Naive thymus-derived CD4-positive, alpha-beta T cell (primary cell): ENCODE data around the gene TMEM131L. TPM values are rescaled to one million over a fixed set of nuclear protein-coding genes. Genes with fewer than 3 reads are reported as not detected.

Experiments
- ATAC-seq: fragments of 150-1000 bp; cut with Tn5 transposase; 2 replicates; pipeline ENCODE4 v1.10.0; 2021; ENCODE audit warnings: mild to moderate bottlenecking, moderate library complexity
- CTCF ChIA-PET: fragments of 350-600 bp; sonication (Branson Sonifier 250); formaldehyde crosslinking; loops from one replicate; lab custom pipeline; 2021; ENCODE audit warnings: antibody characterized with exemption; lab: Charles Lee
- POLR2A ChIA-PET: fragments of 350-600 bp; sonication (Branson Sonifier 250); formaldehyde crosslinking; loops from one replicate; lab custom pipeline; 2021; ENCODE audit warnings: antibody characterized with exemption, inconsistent platforms; lab: Charles Lee
- DNase-seq, 9 donors: peaks; one replicate each; pipeline versions ENCODE4 v3.0.0 to v3.0.0-alpha.2; 2020 to 2022; ENCODE audit warnings: mixed read lengths in 1 of 9
- H3K27ac ChIP-seq: one replicate; pipeline ENCODE4 v1.7.0; 2013; ENCODE audit warnings: mild to moderate bottlenecking, low read depth, low read length, moderate library complexity
- H3K27me3 ChIP-seq, 2 donors: one replicate each; pipeline ENCODE4 v1.7.0; 2013; ENCODE audit warnings: low read length in 2 of 2, mild to moderate bottlenecking in 2 of 2, moderate library complexity in 2 of 2; ENCODE audit not compliant: control insufficient read depth in 2 of 2, insufficient read depth in 2 of 2
- H3K36me3 ChIP-seq, 3 experiments: 1 replicate in 2 of 3; 2 replicates in 1 of 3; pipeline ENCODE4 v1.7.0; 2013; ENCODE audit warnings: low read length in 3 of 3, mild to moderate bottlenecking in 3 of 3, moderate library complexity in 1 of 3; ENCODE audit not compliant: insufficient read depth in 3 of 3, control insufficient read depth in 2 of 3
- H3K4me1 ChIP-seq, 2 donors: one replicate each; pipeline ENCODE4 v1.7.0; 2013; ENCODE audit warnings: low read length in 2 of 2, mild to moderate bottlenecking in 2 of 2, moderate library complexity in 1 of 2; ENCODE audit not compliant: control insufficient read depth in 2 of 2, insufficient read depth in 2 of 2
- H3K4me3 ChIP-seq: 2 replicates; pipeline ENCODE4 v1.7.0; 2013; ENCODE audit warnings: mild to moderate bottlenecking, low read length
- H3K9me3 ChIP-seq, 3 experiments: 1 replicate in 2 of 3; 2 replicates in 1 of 3; pipeline ENCODE4 v1.7.0; 2013; ENCODE audit warnings: low read length in 3 of 3; ENCODE audit not compliant: control insufficient read depth in 2 of 3
- H3K27ac Mint-ChIP-seq, 9 donors: one replicate each; pipeline ENCODE4 v1.8.0; 2020 to 2022; ENCODE audit warnings: mixed read lengths in 9 of 9, mild to moderate bottlenecking in 8 of 9, moderate library complexity in 5 of 9, inconsistent platforms in 2 of 9
- H3K27me3 Mint-ChIP-seq, 5 donors: one replicate each; pipeline ENCODE4 v1.8.0; 2021 to 2022; ENCODE audit warnings: mixed read lengths in 5 of 5, mild to moderate bottlenecking in 1 of 5
- H3K36me3 Mint-ChIP-seq, 5 donors: one replicate each; pipeline ENCODE4 v1.8.0; 2020 to 2022; ENCODE audit warnings: mixed read lengths in 5 of 5, mild to moderate bottlenecking in 3 of 5, inconsistent platforms in 1 of 5
- H3K4me1 Mint-ChIP-seq, 7 donors: one replicate each; pipeline ENCODE4 v1.8.0; 2020 to 2022; ENCODE audit warnings: mixed read lengths in 7 of 7, mild to moderate bottlenecking in 3 of 7, inconsistent platforms in 1 of 7
- H3K4me3 Mint-ChIP-seq, 10 donors: one replicate each; pipeline ENCODE4 v1.8.0; 2020 to 2022; ENCODE audit warnings: mild to moderate bottlenecking in 10 of 10, mixed read lengths in 10 of 10, moderate library complexity in 6 of 10, inconsistent platforms in 2 of 10
- H3K9me3 Mint-ChIP-seq, 11 donors: one replicate each; pipeline ENCODE4 v1.8.0; 2020 to 2022; ENCODE audit warnings: mixed read lengths in 11 of 11, mild to moderate bottlenecking in 4 of 11, inconsistent platforms in 1 of 11, moderate library complexity in 1 of 11
- intact Hi-C, 2 donors: fragments of 100-400 bp; cut with micrococcal nuclease; formaldehyde crosslinking; loops; one replicate each; pipeline ENCODE4 v1.15.1; 2023
- polyA plus RNA-seq, 2 donors: library from polyadenylated mRNA; unstranded; fragments of 300-500 nt; fragmentation: Illumina TruSeq; gene quantifications; one replicate each; pipeline ENCODE4 v1.2.3, GENCODE V29; 2021
- total RNA-seq, 6 experiments: library from RNA in 5 of 6; stranded (reverse) in 5 of 6; gene quantifications; 1 replicate in 5 of 6; 2 replicates in 1 of 6; pipeline ENCODE4 v1.2.3 and lab custom pipeline; 2021 to 2026

TMEM131L gene
- total and polyA plus RNA-seq, 7 experiments from 2014 or later = 45.7 to 111 (median 87.9) TPM

DNA sequence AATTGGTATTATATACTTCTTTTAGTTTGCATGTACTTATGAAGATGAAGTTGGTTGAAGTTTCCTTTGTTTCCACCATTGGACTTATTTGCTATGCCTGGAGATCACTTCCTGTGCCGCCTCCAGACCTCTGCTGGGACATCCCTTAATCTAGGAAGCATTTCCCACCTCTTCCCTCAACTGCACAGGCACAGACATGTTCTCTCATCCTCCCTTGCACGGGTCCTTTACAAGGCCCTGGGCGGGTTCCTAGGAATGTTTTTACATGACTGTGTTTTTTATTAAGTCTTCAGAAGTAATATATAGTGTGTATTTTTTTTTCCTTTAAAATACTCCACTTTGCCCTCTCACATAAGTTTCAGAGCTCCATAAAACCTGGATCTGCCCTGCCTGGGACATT lies 51.0 kb downstream of the TMEM131L start:
- Mint-ChIP-seq H3K4me3 (peak overlapping the region in 6 of 10 donors; percentile 8 to 89 (median 72)), H3K9me3 (no peaks in the 10 kb centered on the region), H3K27ac (peak overlapping the region in 7 of 9 donors; percentile 60 to 94 (median 89)), H3K36me3 (peaks cover 4 to 20% (median 7%) of the 10 kb centered on the region in 5 donors), H3K27me3 (no peaks in the 10 kb centered on the region), H3K4me1 (peaks cover 69 to 93% (median 84%) of the 10 kb centered on the region in 7 donors)
- H3K9me3 ChIP-seq = no peaks in the 10 kb centered on the region
- ATAC-seq (no peak), DNase-seq (no peak)
- H3K27ac ChIP-seq = peak overlapping the region; percentile 62
- peaks cover 0 to 5% (median 4%) of the 10 kb centered on the region in 3 experiments for H3K36me3 ChIP-seq
- H3K4me3 ChIP-seq = no peak overlapping the region
- POLR2A ChIA-PET = interaction anchor here (0.7 to 3.3 kb wide), 3 partner anchors 10 to 51 kb away, joined by 3 to 19 read pairs (median 3); partner anchors contain the start of gene TMEM131L
- CTCF ChIA-PET = interaction anchor here (0.7 kb wide), 1 partner anchor 76 kb away, joined by 3 read pairs; no protein-coding TSS in a partner anchor
- no peaks in the 10 kb centered on the region for H3K27me3 ChIP-seq
- intact Hi-C loops = no loop called here
- peaks cover 39 to 62% of the 10 kb centered on the region in 2 donors for H3K4me1 ChIP-seq

DNA sequence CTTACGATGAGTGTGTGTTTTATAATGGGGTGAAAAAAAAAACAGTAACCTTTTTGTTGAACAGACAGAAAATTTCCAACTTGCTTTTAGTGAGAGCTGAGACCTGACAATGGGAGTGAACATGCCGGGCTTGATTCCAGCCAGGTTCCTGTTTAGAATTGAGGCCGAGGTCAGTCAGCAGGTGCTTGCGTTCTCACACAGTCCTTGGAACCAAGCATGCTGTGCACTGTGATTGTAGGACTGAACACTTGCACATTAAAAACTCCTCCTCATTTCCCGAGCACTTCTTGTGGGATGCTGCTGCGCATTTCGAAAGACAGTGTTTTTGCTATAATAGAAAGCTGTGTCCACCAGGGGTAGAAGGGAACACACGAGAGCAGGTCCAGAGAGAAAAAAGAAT lies 51.8 kb downstream of the TMEM131L start:
- CTCF ChIA-PET = no interaction called here
- Mint-ChIP-seq H3K4me1 (peaks cover 67 to 93% (median 84%) of the 10 kb centered on the region in 7 donors), H3K36me3 (peaks cover 3 to 19% (median 4%) of the 10 kb centered on the region in 5 donors), H3K4me3 (peak overlapping the region; percentile 9 to 89 (median 74)), H3K9me3 (no peaks in the 10 kb centered on the region), H3K27ac (peak overlapping the region; percentile 71 to 94 (median 89)), H3K27me3 (no peaks in the 10 kb centered on the region)
- H3K27me3 ChIP-seq = no peaks in the 10 kb centered on the region
- H3K27ac ChIP-seq = peak overlapping the region; percentile 62
- H3K4me3 ChIP-seq = peak overlapping the region; percentile 1
- ATAC-seq (no peak), DNase-seq (no peak)
- H3K9me3 ChIP-seq = no peaks in the 10 kb centered on the region
- peaks cover 0 to 5% (median 4%) of the 10 kb centered on the region in 3 experiments for H3K36me3 ChIP-seq
- intact Hi-C loops = loop anchor here (1.0 kb wide), 2 partner anchors 11 to 56 kb away; no protein-coding TSS in a partner anchor
- POLR2A ChIA-PET = interaction anchor here (0.6 to 3.3 kb wide), 7 partner anchors 10 to 81 kb away, joined by 3 to 19 read pairs (median 5); partner anchors contain the start of gene TMEM131L
- peaks cover 46 to 65% of the 10 kb centered on the region in 2 donors for H3K4me1 ChIP-seq

DNA sequence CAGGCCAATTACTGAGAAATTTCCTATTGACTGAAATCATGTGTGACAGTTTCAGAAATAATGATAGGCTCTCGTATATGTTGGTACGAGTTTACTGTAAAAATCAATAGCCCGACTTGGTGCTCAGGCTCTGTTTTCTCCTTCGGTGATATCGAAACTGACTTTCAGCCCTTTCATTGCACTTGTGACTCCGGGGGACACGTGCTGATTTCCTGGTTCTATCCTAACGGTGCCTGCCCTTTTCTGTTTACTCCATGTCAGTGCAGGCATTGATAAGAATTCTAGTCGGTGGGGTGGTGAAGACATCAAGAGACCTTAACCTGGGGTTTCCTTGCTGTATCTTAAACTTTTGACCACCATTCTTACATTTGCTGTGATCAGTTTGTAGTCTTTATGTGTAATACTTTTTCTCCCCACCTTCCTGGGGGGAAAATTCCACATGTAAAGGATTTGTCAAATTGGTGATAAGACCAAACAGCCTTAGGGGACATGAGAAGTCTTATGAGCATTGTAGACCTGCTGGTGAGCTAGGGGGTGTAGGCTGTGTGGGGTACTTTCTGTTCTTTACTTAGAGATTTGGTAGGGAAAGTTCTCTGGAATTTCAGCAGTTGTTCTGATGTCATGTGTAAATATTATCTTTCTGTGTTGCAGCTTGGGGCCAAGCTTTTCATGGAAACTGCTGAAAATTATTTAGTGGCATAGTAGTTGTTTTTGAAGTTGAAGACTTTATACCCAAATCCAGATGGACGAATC lies 52.7 kb downstream of the TMEM131L start:
- no peak for ATAC-seq
- Mint-ChIP-seq H3K27ac (peak overlapping the region; percentile 71 to 94 (median 89)), H3K36me3 (peaks cover 3 to 16% (median 4%) of the 10 kb centered on the region in 5 donors), H3K9me3 (no peaks in the 10 kb centered on the region), H3K4me3 (peak overlapping the region; percentile 9 to 89 (median 74)), H3K27me3 (no peaks in the 10 kb centered on the region), H3K4me1 (peaks cover 69 to 93% (median 84%) of the 10 kb centered on the region in 7 donors)
- ChIA-PET POLR2A (interaction anchor here (0.6 to 3.3 kb wide), 7 partner anchors 11 to 51 kb away, joined by 3 to 19 read pairs (median 5); no protein-coding TSS in a partner anchor), CTCF (interaction anchor here (1.0 to 2.1 kb wide), 2 partner anchors 21 to 53 kb away, joined by 3 to 7 read pairs; partner anchors contain the start of gene TMEM131L)
- peak overlapping the region; percentile 62 for H3K27ac ChIP-seq
- peaks cover 0 to 5% (median 4%) of the 10 kb centered on the region in 3 experiments for H3K36me3 ChIP-seq
- H3K9me3 ChIP-seq = no peaks in the 10 kb centered on the region
- H3K4me3 ChIP-seq = peak overlapping the region; percentile 1
- intact Hi-C loops = loop anchor here (1.0 kb wide), 2 partner anchors 12 to 55 kb away; no protein-coding TSS in a partner anchor
- peaks cover 55 to 73% of the 10 kb centered on the region in 2 donors for H3K4me1 ChIP-seq
- H3K27me3 ChIP-seq = no peaks in the 10 kb centered on the region
- DNase-seq = no peak

DNA sequence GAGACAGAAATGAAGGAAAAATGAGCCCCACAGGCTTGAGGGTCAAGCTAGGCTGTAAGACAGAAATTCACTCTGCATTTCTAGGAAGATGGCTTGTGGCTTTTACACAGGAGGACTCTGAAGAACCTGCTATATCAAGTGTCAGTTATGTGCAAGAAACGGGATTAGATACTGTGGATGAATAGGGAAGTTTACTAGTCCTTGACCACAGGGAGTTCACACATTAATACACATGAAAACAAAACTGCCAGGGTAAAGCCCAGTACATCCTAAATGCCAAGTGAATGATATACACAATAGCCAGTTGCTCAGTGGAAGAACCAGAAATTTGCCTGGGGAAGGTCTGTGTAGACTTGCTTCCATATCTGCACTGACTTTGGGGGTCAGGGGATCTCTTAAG lies 53.5 kb downstream of the TMEM131L start:
- peaks cover 72 to 93% (median 86%) of the 10 kb centered on the region in 7 donors for H3K4me1 Mint-ChIP-seq
- POLR2A ChIA-PET = interaction anchor here (0.7 to 13.5 kb wide), 8 partner anchors 19 to 52 kb away, joined by 3 to 122 read pairs (median 6); partner anchors contain the start of gene TMEM131L
- peaks cover 63 to 81% of the 10 kb centered on the region in 2 donors for H3K4me1 ChIP-seq
- H3K9me3 Mint-ChIP-seq = no peaks in the 10 kb centered on the region
- peaks cover 0 to 5% (median 4%) of the 10 kb centered on the region in 3 experiments for H3K36me3 ChIP-seq
- H3K27me3 ChIP-seq = no peaks in the 10 kb centered on the region
- CTCF ChIA-PET = interaction anchor here (1.0 to 2.1 kb wide), 2 partner anchors 21 to 54 kb away, joined by 3 to 7 read pairs; partner anchors contain the start of gene TMEM131L
- no peaks in the 10 kb centered on the region for H3K27me3 Mint-ChIP-seq
- H3K4me3 ChIP-seq = no peak overlapping the region
- peak overlapping the region; percentile 62 for H3K27ac ChIP-seq
- peak overlapping the region; percentile 71 to 94 (median 89) for H3K27ac Mint-ChIP-seq
- H3K4me3 Mint-ChIP-seq = peak overlapping the region in 9 of 10 donors; percentile 9 to 89 (median 74)
- H3K36me3 Mint-ChIP-seq = peaks cover 3 to 16% (median 4%) of the 10 kb centered on the region in 5 donors
- intact Hi-C loops = loop anchor here in 1 of 2 donors (5.0 kb wide), 1 partner anchor 32 kb away; no protein-coding TSS in a partner anchor
- DNase-seq = no peak
- no peak for ATAC-seq
- no peaks in the 10 kb centered on the region for H3K9me3 ChIP-seq

DNA sequence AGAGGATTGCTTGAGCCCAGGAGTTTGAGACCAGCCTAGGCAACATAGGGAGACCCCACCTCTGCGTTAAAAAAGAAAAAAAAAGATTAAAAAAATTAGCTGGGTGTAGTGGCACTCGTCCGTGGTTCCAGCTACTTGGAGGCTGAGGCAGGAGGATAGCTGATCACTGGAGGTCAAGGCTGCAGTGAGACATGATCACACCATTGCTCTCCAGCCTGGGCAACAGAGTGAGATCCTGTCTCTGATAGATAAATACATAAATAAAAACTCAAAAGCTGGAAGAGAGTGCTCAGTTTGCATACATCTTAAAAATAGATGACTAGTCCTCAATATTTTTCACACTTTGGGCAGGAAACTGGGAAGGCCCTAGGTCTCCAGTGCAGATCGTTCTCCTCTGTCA lies 54.1 kb downstream of the TMEM131L start:
- POLR2A ChIA-PET = interaction anchor here (0.6 to 13.5 kb wide), 9 partner anchors 21 to 51 kb away, joined by 3 to 122 read pairs (median 5); partner anchors contain the start of gene TMEM131L
- intact Hi-C loops = loop anchor here in 1 of 2 donors (5.0 kb wide), 1 partner anchor 33 kb away; no protein-coding TSS in a partner anchor
- H3K4me1 Mint-ChIP-seq = peaks cover 74 to 93% (median 86%) of the 10 kb centered on the region in 7 donors
- ATAC-seq (no peak), DNase-seq (no peak)
- peaks cover 3 to 14% (median 4%) of the 10 kb centered on the region in 5 donors for H3K36me3 Mint-ChIP-seq
- Histone ChIP-seq H3K4me3 (no peak overlapping the region), H3K4me1 (peaks cover 69 to 81% of the 10 kb centered on the region in 2 donors), H3K9me3 (no peaks in the 10 kb centered on the region), H3K27ac (peak overlapping the region; percentile 68), H3K36me3 (peaks cover 0 to 5% (median 4%) of the 10 kb centered on the region in 3 experiments), H3K27me3 (no peaks in the 10 kb centered on the region)
- no peaks in the 10 kb centered on the region for H3K27me3 Mint-ChIP-seq
- peak overlapping the region; percentile 2 to 90 (median 84) for H3K4me3 Mint-ChIP-seq
- H3K9me3 Mint-ChIP-seq = no peaks in the 10 kb centered on the region
- CTCF ChIA-PET = interaction anchor here (1.0 to 2.1 kb wide), 4 partner anchors 22 to 38 kb away, joined by 3 to 7 read pairs (median 3); no protein-coding TSS in a partner anchor
- peak overlapping the region; percentile 88 to 96 (median 93) for H3K27ac Mint-ChIP-seq
